ACC112 (cell line): ENCODE results near the gene RAI1.
A peak's percentile ranks its signal among the peaks of the same experiment; 100 is the strongest.

ENCODE experiments used
- H2AFZ ChIP-seq: fragments of 200-600 bp; sonication (generic); one replicate; pipeline ENCODE4 v1.6.0; 2017; ENCODE audit warnings: antibody characterized with exemption, low read length; ENCODE audit not compliant: unreplicated experiment
- H3K27ac ChIP-seq: fragments of 200-600 bp; sonication (generic); 2 replicates; pipeline ENCODE4 v1.5.1; 2014; ENCODE audit warnings: low read depth, mild to moderate bottlenecking, antibody characterized with exemption, low read length, moderate library complexity
- H3K27me3 ChIP-seq: fragments of 200-600 bp; sonication (generic); 2 replicates; pipeline ENCODE4 v1.6.1; 2014; ENCODE audit warnings: mild to moderate bottlenecking, antibody characterized with exemption, low read length, moderate library complexity, mixed read lengths; ENCODE audit not compliant: insufficient read depth
- H3K36me3 ChIP-seq: fragments of 200-600 bp; sonication (generic); 2 replicates; pipeline ENCODE4 v1.6.1; 2016; ENCODE audit warnings: mild to moderate bottlenecking, antibody characterized with exemption, low read length, moderate library complexity, mixed read lengths; ENCODE audit not compliant: insufficient read depth
- H3K4me1 ChIP-seq: fragments of 200-600 bp; sonication (generic); one replicate; pipeline ENCODE4 v1.6.1; 2016; ENCODE audit warnings: low read length, mixed read lengths; ENCODE audit not compliant: insufficient read depth, unreplicated experiment, control insufficient read depth
- H3K4me3 ChIP-seq: fragments of 200-600 bp; sonication (generic); 2 replicates; pipeline ENCODE4 v1.5.1; 2014; ENCODE audit warnings: mild to moderate bottlenecking, low read depth, low read length
- H3K79me2 ChIP-seq: fragments of 200-600 bp; sonication (generic); one replicate; pipeline ENCODE4 v1.6.0; 2016; ENCODE audit warnings: low read length; ENCODE audit not compliant: control insufficient read depth, unreplicated experiment, insufficient read depth

Gene RAI1

DNA sequence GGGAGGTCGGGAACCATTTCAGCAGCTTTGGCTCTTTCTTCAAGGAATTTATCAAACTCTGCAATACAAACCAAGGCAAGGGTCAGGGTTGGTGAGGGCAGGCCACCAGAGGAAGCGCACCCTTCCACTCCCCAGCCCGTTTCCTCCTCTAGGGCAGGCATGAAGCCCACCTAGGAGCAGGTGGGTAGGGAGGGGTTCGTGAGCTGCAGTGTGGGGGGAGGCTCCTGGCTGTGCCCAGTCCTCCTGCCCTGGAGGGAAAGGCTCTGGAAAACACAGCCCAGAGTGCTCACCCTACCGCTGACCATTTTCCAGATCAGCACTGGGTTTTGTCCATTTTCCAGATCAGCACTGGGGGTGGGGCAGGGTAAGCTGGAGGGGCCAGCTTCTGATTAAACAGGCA is 166.5 kb downstream of the RAI1 start:
- no peak overlapping the region for H3K4me3 ChIP-seq
- H3K79me2 ChIP-seq = no peaks in the 10 kb centered on the region
- H2AFZ ChIP-seq = no peak overlapping the region
- peaks cover 23% of the 10 kb centered on the region for H3K4me1 ChIP-seq
- no peak overlapping the region for H3K27ac ChIP-seq
- no peaks in the 10 kb centered on the region for H3K27me3 ChIP-seq
- no peaks in the 10 kb centered on the region for H3K36me3 ChIP-seq

DNA sequence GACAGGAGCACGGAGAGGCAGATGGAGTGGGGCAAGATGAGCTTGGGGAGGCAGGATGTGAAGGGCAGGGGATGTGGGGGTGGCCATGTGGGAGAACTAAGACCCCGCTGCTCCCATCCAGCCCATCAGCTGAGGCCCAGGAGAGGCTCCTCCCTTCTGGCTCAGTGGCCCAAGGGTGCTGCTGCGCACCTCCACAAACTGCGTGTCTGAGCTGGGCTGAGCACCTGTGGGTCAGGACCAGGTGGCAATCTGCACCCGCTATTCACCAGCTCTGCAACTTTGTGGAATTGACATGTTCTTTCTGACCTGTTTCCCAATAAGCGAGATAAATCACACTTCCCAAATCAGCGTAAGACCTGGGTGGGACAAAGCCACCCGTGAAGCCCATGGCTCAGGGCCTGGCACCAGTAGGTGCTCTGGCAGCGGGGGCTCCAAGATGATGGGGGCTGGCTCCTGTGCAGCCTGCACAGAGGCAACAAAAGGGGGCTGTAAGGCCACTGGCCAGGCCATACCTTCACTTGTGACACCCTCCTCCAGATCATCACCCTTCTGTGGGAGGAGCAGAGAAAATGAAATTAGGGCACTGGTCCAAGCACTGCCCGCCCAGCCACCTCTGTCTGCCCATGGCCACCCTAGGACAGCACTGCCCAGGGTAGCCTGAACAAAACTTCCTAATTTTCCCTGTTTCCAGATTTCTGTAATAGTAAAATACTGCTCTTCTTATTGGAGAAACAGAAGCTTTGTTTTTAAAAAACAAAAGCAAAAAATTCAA is 167.2 kb downstream of the RAI1 start:
- Histone ChIP-seq H3K36me3 (no peaks in the 10 kb centered on the region), H3K79me2 (no peaks in the 10 kb centered on the region), H3K27ac (peak overlapping the region; percentile 79), H3K4me3 (no peak overlapping the region), H2AFZ (no peak overlapping the region), H3K4me1 (peaks cover 23% of the 10 kb centered on the region), H3K27me3 (no peaks in the 10 kb centered on the region)

DNA sequence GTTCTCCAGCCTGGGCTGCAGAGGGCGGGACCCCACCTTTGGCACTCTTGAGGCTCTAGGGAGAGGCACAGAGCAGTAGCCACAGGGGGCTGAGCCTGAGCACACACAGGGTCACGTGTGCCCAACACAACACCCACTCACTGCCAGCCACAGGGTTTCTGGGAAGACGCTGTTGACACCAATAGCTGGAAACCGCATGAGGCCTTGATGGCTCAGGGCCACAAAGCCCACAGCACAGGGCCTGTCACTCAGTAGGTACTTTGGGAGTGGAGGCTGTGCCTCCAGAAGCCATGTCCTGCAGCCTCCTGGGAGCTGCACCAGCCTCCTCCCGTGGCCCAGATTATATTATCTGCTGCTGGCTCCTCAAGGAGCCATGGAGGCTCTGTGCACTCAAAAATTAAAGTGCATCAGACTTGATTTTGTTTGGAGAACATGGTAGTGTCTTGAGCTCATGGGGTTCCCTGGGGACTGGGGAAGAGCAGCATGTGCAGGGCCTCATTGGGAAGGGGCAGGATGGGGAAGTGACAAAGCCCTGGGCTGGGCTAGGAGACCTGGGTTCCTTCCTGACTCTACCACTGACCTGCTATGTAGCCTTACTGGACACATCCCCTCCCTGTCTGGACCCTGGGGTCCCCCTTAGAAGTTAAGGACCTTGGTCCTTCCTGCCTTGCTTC is 168.0 kb downstream of the RAI1 start:
- Histone ChIP-seq H2AFZ (no peak overlapping the region), H3K4me1 (peaks cover 23% of the 10 kb centered on the region)

DNA sequence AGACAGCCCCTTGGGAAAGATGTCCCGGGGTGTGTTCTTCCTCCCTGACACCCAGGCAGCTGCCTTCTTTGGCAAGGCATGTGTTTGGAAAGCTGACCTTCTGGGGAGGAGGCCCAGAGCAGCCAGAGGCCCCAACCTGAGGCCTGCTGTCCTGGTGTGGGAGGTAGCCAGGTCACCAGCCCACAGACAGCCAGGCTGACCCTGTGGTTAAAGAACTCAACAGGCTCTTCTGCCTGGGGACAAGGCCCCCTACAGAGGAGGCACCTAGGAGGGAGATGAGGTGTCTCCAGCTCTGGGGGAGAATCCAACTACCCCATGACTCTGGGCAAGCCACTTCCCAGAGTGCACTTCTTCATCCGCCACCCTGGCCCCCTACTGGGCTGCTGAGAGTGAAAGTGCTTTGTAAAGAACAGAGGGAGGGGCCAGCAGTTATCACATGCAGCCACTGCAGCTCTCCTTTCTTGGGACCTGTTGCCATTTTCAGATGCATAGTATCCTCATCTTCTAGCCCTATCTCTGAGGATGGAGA is 168.7 kb downstream of the RAI1 start:
- H2AFZ ChIP-seq = no peak overlapping the region
- peak overlapping the region; percentile 79 for H3K27ac ChIP-seq
- no peaks in the 10 kb centered on the region for H3K27me3 ChIP-seq
- peaks cover 26% of the 10 kb centered on the region for H3K4me1 ChIP-seq
- H3K36me3 ChIP-seq = no peaks in the 10 kb centered on the region
- H3K4me3 ChIP-seq = no peak overlapping the region
- H3K79me2 ChIP-seq = no peaks in the 10 kb centered on the region

More for the DNA sequence above, 168.0 kb downstream of the RAI1 start:
- Histone ChIP-seq H3K36me3 (no peaks in the 10 kb centered on the region), H3K27ac (peak overlapping the region; percentile 79), H3K4me3 (no peak overlapping the region), H3K79me2 (no peaks in the 10 kb centered on the region), H3K27me3 (no peaks in the 10 kb centered on the region)

DNA sequence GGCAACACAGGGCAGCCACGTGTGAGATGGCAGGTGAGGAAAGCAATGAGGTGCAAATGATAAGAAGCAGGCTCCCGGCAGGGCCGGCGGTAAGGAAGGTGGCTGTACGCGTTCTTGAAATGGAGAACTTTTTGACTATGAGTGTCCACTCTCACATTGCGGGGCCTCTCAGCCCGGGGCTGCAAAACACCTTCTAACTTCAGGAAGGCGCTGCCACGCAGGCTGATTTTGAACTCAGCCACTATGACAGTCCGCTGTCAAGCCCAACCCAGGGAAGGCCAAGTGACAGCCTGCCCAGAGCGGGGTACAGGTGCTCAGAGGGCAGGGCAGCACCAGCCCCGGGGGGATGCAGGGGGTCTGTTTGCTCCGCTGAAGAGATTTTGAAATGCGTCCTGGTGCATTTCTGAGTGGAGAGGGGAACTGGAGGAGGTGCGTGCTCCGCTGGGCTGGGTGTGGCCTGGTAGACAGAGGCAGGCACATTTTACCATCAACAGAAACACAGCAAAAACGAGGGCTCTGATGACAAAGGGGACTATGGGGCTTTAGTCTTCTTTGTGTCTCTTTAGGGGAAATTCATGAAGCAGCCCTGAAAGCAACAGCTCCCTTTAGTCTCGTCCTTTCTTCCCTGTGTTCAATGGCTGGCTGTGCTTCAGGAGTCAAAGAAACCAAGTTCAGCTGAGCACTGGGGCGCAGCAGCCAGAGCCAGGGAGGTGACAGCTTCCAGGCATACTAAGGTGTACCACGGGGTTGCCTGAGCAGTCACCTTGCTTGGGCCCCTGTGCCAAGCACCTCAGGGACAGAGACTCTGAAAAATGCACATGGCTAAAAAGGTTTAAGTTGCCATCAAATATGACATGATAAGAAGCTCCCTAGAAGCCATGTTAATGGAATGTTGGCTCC is 170.1 kb downstream of the RAI1 start:
- no peaks in the 10 kb centered on the region for H3K36me3 ChIP-seq
- H3K27me3 ChIP-seq = no peaks in the 10 kb centered on the region
- no peak overlapping the region for H3K27ac ChIP-seq
- H3K4me3 ChIP-seq = no peak overlapping the region
- H3K79me2 ChIP-seq = no peaks in the 10 kb centered on the region
- no peak overlapping the region for H2AFZ ChIP-seq
- peaks cover 40% of the 10 kb centered on the region for H3K4me1 ChIP-seq

DNA sequence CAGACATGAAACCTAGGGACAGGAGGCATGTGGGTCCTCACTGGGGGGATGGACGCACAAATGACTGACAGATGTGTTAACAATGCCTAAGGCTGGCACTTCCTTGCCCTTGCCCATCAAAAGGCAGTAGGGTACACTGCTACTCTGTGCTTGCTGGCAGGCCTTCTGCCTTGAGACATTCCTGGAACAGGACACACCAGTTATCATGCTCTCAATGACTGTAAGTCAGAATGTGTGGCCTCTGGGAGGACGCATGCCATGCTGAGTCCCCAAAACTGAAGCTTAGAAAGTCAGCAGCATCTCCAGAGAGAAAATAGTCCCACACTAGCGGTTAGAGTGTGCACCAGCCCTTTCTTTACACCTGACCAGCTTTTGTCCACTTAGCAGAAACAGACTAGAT is 171.7 kb downstream of the RAI1 start:
- H3K27ac ChIP-seq = no peak overlapping the region
- H3K4me3 ChIP-seq = no peak overlapping the region
- H3K79me2 ChIP-seq = no peaks in the 10 kb centered on the region
- H2AFZ ChIP-seq = no peak overlapping the region
- no peaks in the 10 kb centered on the region for H3K36me3 ChIP-seq
- H3K4me1 ChIP-seq = peaks cover 47% of the 10 kb centered on the region
- no peaks in the 10 kb centered on the region for H3K27me3 ChIP-seq

DNA sequence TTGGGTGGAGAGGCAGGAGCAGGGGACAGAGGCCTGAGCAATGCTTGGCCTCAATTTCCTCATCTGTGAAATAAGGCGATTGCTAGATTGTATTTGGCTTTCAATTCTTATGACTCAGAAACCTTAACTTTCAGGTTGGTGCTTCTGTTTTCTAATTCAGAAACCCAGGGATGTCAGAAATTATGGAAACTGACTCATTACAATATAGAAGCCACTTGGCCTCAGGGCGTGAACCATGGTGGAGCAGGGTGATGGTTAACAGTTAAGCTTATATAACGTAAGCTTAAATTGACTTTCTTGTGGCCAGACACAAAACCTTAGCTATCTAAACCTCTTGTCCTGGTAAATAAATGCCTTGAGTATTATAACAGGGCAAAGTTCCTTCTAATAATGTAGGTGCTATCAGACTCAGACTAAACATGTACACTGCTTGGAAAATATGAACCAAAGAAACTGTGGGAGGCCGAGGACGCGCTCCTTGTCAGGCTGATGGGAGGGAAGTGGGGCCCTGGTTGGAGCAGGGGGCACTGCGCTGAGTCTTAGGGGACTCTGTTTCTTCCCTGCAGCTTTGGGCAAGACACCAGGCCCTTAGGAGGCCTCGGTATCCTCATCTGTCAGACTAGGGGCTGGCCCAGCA is 172.7 kb downstream of the RAI1 start:
- no peak overlapping the region for H2AFZ ChIP-seq
- H3K36me3 ChIP-seq = no peaks in the 10 kb centered on the region
- H3K27ac ChIP-seq = no peak overlapping the region
- no peaks in the 10 kb centered on the region for H3K79me2 ChIP-seq
- peaks cover 40% of the 10 kb centered on the region for H3K4me1 ChIP-seq
- H3K4me3 ChIP-seq = no peak overlapping the region
- no peaks in the 10 kb centered on the region for H3K27me3 ChIP-seq

DNA sequence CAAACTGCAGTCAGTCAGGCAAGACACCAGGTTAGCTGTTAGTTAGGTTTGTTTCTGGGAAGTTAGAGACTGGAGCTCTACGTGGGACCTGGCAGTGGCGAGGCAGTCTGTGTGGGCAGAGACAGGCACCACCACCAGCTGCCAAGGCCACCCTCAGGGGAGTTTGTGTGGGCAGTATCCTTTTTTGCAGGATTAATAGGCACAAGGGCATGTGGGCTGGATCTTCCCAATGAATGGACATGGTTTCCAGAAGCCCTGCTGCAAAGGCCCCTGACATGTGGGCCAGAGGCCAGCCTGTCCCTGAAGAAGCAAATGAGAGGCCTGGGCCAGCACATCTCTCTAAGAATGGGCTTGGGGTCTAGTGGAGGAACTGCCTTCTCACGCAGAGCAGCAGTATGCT is 174.7 kb downstream of the RAI1 start:
- Histone ChIP-seq H2AFZ (no peak overlapping the region), H3K4me3 (no peak overlapping the region), H3K36me3 (no peaks in the 10 kb centered on the region), H3K79me2 (no peaks in the 10 kb centered on the region), H3K27me3 (no peaks in the 10 kb centered on the region), H3K4me1 (peaks cover 25% of the 10 kb centered on the region), H3K27ac (no peak overlapping the region)

DNA sequence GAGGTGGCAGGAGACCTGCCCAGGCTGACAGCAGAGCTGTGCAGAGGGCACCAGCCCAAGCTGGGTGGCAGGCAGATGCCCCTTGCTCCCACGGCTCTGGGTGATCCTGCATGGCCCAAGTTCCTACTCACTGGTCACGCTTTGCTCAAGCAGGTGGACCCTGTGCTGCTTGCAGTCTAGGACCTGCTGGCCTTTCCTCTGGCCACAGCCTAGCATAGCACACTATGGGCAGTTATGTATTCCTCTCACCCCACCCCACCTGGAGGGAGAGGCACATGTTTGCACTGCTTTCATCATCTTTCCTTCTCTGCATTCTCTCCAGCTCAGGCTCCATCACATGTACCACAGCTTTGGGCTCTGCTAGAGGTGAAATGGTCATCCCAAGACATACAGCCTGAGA is 175.1 kb downstream of the RAI1 start:
- H3K4me1 ChIP-seq = peaks cover 25% of the 10 kb centered on the region
- H2AFZ ChIP-seq = no peak overlapping the region
- H3K79me2 ChIP-seq = no peaks in the 10 kb centered on the region
- H3K27me3 ChIP-seq = no peaks in the 10 kb centered on the region
- H3K4me3 ChIP-seq = no peak overlapping the region
- no peaks in the 10 kb centered on the region for H3K36me3 ChIP-seq
- no peak overlapping the region for H3K27ac ChIP-seq

DNA sequence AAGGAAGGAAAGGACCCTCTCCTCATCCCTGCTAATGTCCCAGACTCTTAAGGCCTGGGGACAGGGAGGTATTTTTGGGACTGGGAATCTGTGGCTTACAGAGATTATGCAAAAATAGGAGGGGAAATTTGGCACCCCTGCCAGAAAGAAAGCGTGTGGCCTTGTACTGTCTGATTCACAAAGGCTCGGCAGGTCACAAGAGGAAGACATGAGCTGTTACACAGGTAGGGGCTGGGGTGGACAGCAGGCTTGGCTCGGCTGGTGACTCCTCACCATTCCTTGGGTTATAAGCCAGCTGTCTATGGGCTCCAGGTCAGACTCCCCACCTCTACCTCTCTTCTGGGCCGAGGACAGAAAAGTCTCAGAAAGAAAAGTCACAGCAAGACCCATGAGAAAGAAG is 176.2 kb downstream of the RAI1 start:
- Histone ChIP-seq H3K27me3 (no peaks in the 10 kb centered on the region), H3K4me1 (peaks cover 25% of the 10 kb centered on the region), H3K27ac (no peak overlapping the region), H3K4me3 (no peak overlapping the region), H3K36me3 (no peaks in the 10 kb centered on the region), H2AFZ (no peak overlapping the region), H3K79me2 (no peaks in the 10 kb centered on the region)
